ENCODE measurements around the gene OPN1SW.

- TF ChIP-seq EZH2 (IDR thresholded peaks at IDR 0.05; ENCODE audit: borderline replicate concordance, low read length): no peak
- TF ChIP-seq CTCF (conservative IDR thresholded peaks at IDR 0.05 in 1 of 2, IDR thresholded peaks at IDR 0.05 in 1 of 2; ENCODE audit: extremely low read depth in 1 of 2, insufficient read depth in 1 of 2, low read depth in 1 of 2, low read length in 2 of 2): no peak
Observed at GRCh38 chr7:128732521-128733277, 42.9 kb downstream of the OPN1SW start.

Measured in mammary epithelial cell (primary cell).